DMS53 (cell line): ENCODE measurements around the gene LCN2.

Experiments
- DNase-seq: peaks from one replicate; lab custom pipeline; 2025; lab: John Stamatoyannopoulos, UW

The LCN2 gene

GRCh38 chr9:128201441-128202369 is 52.5 kb downstream of the LCN2 start:
- no peak for DNase-seq

- no peak for DNase-seq
Observed at GRCh38 chr9:128202648-128203023, 53.4 kb downstream of the LCN2 start.
